Posterior cingulate gyrus (tissue), 11 donors: ENCODE measurements around the gene CDH22.
A peak's percentile ranks its signal among the peaks of the same experiment; 100 is the strongest.

Experiments used
- DNase-seq, 10 donors: peaks; one replicate each; pipeline versions ENCODE4 v3.0.0 to v3.0.0-alpha.2; 2020 to 2021; ENCODE audit warnings: mixed read lengths in 3 of 10
- intact Hi-C: fragments of 100-400 bp; cut with DNase I; formaldehyde crosslinking; loops from one replicate; pipeline ENCODE4 v1.15.1; 2023

The CDH22 gene

GRCh38 chr20:46308258-46309157 is at the start of gene CDH22:
CDH22 (minus strand) TSS chr20:46308498; CDS start chr20:46251294, 57,204 bp downstream.
- intact Hi-C loops = loop anchor here (2.0 kb wide), 2 partner anchors 40 to 178 kb away; no protein-coding TSS in a partner anchor
- DNase-seq = peak; percentile 51 to 94 (median 70)

DNA sequence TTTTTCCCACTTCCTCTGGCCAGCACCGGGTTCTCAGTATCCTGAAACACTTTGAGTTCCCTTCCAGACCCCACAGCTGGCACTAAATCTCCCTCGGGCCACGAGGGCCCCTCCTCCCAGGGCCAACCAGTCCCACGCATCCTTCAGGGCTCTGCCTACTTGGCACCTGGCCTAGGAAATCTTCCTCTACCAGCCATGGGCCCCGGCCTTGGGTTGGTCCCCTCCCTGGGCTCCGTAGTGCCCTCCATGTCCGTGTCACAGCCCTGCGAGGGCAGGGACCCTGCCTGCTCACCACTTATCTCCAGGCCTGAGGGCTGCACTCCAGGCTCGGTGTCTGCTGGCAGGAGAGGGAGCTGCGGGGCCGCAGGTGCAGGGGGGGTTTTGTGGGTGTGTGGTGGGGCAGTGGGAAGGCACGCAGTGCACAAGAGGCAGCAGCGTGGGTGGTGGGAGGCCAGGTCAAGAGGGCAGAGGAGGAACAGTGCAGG is 48.8 kb upstream of the CDH22 start:
- DNase-seq = peak in 1 of 10 donors; percentile 78
- intact Hi-C loops = loop anchor here (10.0 kb wide), 1 partner anchor 332 kb away; the partner anchor contains the start of gene SLC12A5

GRCh38 chr20:46356195-46357029 is 48.1 kb upstream of the CDH22 start:
- DNase-seq = no peak
- intact Hi-C loops = loop anchor here (10.0 kb wide), 1 partner anchor 332 kb away; the partner anchor contains the start of gene SLC12A5

DNA sequence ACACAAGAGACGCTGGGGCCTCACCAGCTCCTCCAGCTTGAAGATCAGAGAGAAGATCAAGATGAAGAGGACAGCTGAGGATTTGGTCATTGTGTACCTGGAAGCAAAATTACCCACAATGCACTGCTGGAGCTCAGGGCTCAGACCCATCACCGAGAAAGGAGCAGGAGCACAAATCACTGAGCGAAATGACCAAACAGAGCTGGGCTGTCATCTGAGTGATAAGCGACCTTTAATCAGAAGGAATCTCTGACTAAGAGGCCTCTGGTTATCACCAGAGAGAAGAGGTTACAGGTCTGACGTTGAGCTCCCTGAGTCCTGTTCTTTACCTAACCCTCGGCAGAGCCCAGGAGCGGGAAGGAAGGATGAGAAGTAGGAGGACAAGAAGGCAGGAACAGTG is 47.5 kb upstream of the CDH22 start:
- intact Hi-C loops = loop anchor here (10.0 kb wide), 1 partner anchor 331 kb away; the partner anchor contains the start of gene SLC12A5
- no peak for DNase-seq

- no peak for DNase-seq
- intact Hi-C loops = loop anchor here (10.0 kb wide), 1 partner anchor 330 kb away; the partner anchor contains the start of gene SLC12A5
Measured at GRCh38 chr20:46354920-46355654, 46.8 kb upstream of the CDH22 start.

DNA sequence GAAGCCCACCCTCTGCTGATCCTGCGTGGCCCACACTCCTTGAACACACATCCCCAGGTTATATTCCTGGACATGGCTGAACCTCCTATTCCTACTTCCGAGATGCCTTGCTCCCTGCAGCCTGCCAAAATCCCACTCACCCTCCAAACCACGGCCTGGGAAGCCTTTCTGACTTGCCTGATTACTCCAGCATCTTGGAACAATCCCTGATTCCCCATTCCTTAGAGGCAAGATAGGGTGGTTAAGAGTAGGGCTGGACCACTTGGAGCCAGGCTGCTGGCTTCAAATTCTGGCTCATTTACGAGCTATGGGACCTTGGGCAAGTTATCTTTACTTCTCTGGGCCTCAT is 45.9 kb upstream of the CDH22 start:
- no peak for DNase-seq
- intact Hi-C loops = loop anchor here (10.0 kb wide), 1 partner anchor 329 kb away; the partner anchor contains the start of gene SLC12A5

GRCh38 chr20:46353500-46354206 is 45.4 kb upstream of the CDH22 start:
- intact Hi-C loops = loop anchor here (10.0 kb wide), 1 partner anchor 329 kb away; the partner anchor contains the start of gene SLC12A5
- DNase-seq = peak in 1 of 10 donors; percentile 57

- peak in 1 of 10 donors; percentile 25 for DNase-seq
- intact Hi-C loops = loop anchor here (10.0 kb wide), 1 partner anchor 328 kb away; the partner anchor contains the start of gene SLC12A5
Measured at GRCh38 chr20:46352370-46352938, 44.2 kb upstream of the CDH22 start.

- intact Hi-C loops = loop anchor here (10.0 kb wide), 1 partner anchor 327 kb away; the partner anchor contains the start of gene SLC12A5
- peak in 1 of 10 donors; percentile 59 for DNase-seq
Measured at GRCh38 chr20:46351357-46352058, 43.2 kb upstream of the CDH22 start.

- peak in 1 of 10 donors; percentile 69 for DNase-seq
- intact Hi-C loops = loop anchor here (10.0 kb wide), 1 partner anchor 326 kb away; the partner anchor contains the start of gene SLC12A5
Measured at GRCh38 chr20:46350986-46351267, 42.6 kb upstream of the CDH22 start.

DNA sequence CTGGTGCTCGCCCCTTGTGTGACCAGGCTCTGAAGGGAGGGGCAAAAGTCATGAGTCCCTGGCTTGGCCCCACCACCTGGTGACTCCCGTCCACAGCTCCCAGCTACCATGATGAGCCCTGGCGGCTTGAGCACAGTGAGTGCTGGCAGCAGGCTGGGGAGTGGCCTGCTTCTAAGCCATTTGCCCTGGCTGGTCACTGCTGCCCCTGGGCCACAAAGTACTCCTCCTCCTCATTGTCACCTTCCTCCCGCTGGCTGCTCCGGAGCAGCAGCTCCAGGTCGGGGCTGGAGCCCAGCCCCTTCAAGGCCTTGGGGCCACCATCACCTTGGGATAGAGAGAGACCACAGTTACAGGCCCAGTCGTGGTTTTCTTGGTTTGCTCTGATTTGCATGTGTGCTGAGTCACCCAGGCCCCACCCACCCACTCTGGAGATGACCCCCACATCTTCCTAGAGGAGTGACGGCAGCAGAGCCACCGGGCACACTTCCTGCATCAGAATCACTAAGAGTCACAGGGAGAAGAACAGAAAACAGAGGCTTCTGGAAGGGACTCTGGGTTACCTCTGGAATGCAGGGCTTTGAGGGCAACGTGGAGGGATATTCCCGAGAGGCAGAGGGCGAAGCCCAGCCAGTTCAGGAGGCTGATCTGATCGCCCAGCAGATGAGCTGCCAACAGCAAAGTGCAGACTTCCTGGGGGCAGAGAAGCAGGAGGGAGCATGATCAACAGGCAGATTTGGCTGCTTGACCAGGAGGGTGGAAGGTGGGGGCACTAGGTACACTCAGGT is 42.1 kb upstream of the CDH22 start:
- peak in 1 of 10 donors; percentile 76 for DNase-seq
- intact Hi-C loops = loop anchor here (10.0 kb wide), 1 partner anchor 326 kb away; the partner anchor contains the start of gene SLC12A5

DNA sequence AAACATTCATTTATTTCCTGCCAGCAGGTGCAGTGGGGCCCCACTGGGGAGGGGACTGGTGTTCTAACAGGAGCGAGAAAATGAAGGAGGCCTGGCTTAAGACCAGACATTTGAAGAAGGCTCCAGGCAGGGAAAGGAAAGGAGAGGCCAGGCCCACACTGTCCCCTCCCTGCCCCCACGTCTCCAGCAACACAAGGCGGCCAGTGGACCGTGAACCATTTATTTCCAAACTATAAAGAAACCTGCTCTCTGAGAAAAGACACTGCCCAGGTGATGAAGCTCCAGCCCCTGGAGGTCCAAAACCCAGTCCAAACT is 41.4 kb upstream of the CDH22 start:
- intact Hi-C loops = loop anchor here (2.0 to 10.0 kb wide), 3 partner anchors 41 to 325 kb away; partner anchors contain the start of genes CDH22 and SLC12A5
- peak in 1 of 10 donors; percentile 42 for DNase-seq

GRCh38 chr20:46349035-46349741 is 40.9 kb upstream of the CDH22 start:
- peak; percentile 65 to 96 (median 77) for DNase-seq
- intact Hi-C loops = loop anchor here (2.0 kb wide), 2 partner anchors 40 to 220 kb away; partner anchors contain the start of gene CDH22

DNA sequence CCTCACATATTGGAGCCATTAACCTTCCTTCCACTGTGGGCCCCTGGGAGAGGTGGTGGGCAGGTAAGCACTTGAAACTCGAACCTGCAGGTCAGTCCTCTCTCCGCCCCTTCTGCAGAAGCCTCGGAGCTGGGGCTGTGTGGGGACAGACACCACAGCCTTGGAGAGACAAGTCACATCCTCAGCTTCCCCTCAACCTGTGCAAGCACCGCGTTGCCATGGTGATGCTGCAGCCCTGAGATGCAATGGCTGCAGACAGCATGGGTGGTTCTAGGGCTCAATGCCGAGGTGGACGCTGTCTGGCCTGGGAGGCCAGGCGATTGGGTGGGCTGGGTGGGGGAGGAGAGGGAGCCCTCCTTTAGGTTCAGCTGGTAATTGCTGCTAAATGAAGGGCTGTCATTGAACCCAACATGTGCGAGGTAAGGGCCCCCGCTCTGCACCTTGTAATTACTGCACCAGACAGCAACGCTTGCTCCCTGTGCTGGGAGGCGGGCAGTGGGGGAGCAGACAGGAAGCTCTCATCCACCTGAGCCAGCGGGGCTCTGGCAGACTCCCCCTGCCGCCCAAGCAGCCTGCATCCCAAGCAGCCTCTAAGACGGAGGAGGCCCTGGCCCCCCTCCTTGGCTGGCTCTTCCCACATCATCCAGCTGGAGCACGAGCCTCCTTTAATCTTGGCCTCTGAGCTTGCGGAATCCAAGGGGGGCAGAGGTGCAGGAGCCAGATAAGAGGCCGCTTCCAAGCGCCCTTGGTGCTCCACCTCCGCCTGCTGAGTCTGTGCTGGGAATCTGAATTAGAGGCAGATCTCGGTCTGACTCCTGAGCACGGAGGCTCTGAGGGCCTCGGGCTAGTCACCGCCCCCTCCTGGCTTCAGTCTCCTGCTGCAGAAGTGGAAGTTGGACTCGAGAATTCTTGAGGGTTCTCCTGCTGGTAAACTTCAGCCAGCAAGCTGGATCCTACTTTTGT is 39.8 kb upstream of the CDH22 start:
- intact Hi-C loops = loop anchor here (2.0 kb wide), 2 partner anchors 39 to 219 kb away; partner anchors contain the start of gene CDH22
- DNase-seq = peak in 6 of 10 donors; percentile 38 to 94 (median 78)

DNA sequence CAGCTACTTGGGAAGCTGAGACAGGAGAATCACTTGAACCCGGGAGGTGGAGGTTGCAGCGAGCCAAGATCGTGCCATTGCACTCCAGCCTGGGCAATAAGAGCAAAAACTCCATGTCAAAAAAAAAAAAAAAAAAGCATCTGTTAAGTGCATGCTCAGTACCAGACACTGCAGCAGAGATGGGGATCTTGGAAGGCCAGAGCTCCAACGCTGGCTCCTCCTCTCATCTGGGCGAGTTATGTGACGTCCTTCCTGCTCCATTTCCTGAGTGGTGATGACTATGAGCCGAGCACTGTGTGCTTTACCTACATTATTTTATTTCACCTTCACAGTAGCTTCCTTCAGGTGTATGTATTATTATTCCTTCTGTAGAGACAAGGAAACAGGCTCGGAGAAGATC is 38.5 kb upstream of the CDH22 start:
- DNase-seq = peak in 2 of 10 donors; percentile 31
- intact Hi-C loops = no loop called here
